Measurements from ENCODE around the gene GPC6.

GRCh38 chr13:94162289-94162688 is 935.7 kb downstream of the GPC6 start:
- TF ChIP-seq POLR2A (IDR thresholded peaks at IDR 0.05) (no peak), CTCF (IDR thresholded peaks at IDR 0.05) (no peak), EP300 (IDR thresholded peaks at IDR 0.05) (no peak)
